Panc1 (cell line): ENCODE measurements around the gene BCO2.

Experiments
- CTCF ChIP-seq: fragments of 450-650 bp; IDR thresholded peaks from 2 replicates; pipeline ENCODE4 v1.5.1; 2017; ENCODE audit warnings: mild to moderate bottlenecking
- POLR2AphosphoS5 ChIP-seq: IDR thresholded peaks from 2 replicates; pipeline ENCODE4 v1.6.1; 2012; ENCODE audit warnings: mild to moderate bottlenecking, low read depth, low read length, moderate library complexity
- REST ChIP-seq, 2 experiments: IDR thresholded peaks; 2 replicates each; pipeline ENCODE4 v1.6.1; 2011 to 2012; ENCODE audit warnings: low read depth in 2 of 2, control low read depth in 1 of 2, low read length in 1 of 2, mild to moderate bottlenecking in 1 of 2, moderate library complexity in 1 of 2; ENCODE audit not compliant: insufficient read depth in 1 of 2

GRCh38 chr11:112143597-112143996 is 31.7 kb upstream of the BCO2 start:
- TF ChIP-seq CTCF (no peak), POLR2AphosphoS5 (no peak), REST (IDR thresholded peaks at IDR 0.05; ENCODE audit: insufficient read depth in 1 of 2, low read depth in 2 of 2, low read length in 1 of 2) (no peak)
